RKO (cell line): ENCODE results near the gene PRDM12.

ENCODE experiments used
- DNase-seq: peaks from one replicate; pipeline ENCODE4 v3.0.0-alpha.2; 2016; ENCODE audit warnings: low spot score

Gene PRDM12

DNA sequence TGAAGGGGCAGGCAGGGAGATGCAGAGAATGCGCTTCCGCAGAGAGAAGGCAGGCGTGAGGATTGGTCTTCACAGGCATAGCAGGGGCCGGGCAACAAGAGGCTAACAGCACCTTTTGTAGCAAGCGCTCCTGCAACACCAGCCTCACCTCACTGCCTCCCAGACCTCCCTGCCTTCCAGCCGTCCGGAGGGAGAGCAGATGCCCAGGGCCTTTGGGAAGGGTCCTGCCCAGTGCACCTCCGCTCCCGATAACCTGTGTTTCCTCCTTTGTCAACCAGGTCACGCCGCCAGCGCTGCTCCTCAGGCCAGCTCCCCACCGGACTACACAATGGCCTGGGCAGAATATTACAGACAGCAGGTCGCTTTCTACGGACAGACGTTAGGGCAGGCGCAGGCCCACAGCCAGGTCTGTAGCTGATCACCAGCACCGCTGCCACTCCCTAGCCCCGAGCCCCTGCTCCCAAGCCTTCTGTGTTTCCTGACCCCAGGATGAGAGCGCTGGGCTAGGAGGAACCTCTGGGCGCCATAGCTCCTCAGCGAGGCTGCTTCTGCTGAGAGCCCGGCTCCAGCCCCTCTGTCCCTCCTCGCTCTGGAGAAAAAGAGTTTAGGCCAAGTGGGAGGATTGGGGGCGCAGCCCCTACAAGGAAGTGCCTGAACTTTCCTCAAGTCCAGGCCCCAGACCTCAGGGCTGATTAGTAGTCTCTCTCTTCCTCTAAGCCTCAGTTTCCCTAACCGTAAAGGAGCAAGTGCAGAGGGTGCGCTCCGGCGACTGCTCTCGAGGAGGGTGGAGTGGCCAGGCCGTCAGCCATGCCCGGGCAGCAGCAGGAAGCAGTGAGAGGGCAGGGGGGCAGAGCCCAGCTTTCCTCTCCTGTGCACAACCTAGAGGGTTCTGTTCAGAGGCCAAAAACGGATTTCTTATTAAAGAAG is 28.4 kb upstream of the PRDM12 start:
- no peak for DNase-seq

DNA sequence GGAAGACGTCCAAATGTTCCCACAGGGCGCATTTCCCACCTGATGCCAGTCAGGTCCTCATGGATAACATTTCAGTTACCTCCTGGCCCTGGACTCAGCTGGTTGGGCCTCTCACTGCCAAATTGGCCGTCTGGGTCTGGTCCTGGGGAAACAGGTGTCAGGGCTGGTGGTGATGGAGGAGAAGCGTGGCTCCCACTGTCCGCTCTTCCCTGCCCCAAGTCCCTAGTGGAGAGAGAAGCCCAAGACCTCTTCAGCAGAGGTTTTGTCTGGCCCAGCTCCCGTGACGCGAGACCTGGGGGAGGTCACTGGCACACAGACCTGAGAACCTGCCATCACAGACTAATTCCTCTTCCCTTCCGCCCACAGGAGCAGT is 27.8 kb upstream of the PRDM12 start:
- no peak for DNase-seq

DNA sequence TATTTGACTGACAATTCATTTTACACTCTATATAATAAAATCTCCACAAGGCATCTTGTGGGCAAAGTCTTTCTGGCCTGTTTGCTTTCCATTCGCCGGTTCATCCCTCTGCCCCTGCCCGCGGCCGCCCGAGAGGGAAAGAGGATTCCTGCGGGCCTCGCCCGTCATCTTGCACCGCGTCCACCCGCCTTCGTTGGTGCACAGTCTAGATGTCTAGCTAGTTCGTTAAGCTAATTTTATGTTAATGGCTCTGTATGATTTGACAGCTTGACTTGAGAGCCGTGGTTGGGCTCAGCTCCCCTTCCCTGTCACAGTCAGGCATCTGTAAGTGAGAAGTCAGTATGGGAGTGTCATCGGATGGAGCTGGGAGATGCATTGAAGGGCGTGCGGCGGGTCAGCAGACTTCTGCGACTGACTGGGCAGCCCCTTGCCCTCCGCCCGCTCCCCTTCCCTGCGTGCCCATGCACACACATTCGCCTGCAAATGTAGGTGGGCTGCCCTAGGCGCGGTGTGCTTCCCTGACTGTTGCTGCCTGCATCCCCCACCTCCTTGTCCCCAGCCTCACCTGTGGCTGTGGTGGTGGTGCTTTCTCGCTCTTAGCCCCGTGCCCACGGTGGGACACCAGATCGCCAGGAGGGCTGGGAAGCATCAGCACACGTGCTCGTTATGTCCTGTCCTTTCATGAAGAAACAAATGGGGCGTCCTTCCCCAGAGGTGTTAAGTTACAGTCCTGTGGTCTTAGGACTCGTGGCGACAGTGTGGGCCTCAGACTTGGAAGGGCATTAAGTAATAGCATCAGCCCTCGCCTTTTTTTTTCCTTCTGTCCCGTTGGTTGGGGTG is 25.9 kb upstream of the PRDM12 start:
- no peak for DNase-seq

DNA sequence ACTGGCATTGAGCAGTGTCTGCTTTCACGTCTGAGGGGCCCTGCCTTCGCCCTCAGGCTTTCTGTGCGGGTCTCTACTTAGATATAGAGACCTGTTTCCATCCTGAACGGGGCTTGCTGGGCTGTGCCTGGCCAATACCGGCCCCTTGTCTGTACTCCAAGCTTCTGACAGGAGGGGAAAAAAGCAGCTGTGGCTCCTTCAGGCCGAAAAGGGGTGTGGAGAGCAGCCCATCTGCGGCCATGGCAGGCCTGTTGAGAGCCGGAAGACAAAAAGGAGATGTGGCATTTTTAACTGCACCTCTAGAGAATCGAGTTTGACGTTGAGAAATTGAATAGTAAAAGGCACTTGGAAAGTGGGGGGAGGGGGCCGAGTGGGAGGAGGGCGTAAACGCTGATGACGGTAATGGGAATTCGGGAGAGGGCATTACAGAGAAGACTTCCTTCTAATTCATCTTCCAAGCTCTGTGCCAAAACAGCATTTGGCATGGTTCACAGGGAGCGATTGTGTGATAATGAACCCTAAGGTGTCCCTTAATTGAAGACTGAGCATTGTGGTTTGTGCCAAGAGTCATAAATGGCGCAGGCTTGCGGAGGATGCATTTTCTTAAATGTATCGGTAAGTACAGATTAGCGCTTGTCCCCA is 25.1 kb upstream of the PRDM12 start:
- no peak for DNase-seq

DNA sequence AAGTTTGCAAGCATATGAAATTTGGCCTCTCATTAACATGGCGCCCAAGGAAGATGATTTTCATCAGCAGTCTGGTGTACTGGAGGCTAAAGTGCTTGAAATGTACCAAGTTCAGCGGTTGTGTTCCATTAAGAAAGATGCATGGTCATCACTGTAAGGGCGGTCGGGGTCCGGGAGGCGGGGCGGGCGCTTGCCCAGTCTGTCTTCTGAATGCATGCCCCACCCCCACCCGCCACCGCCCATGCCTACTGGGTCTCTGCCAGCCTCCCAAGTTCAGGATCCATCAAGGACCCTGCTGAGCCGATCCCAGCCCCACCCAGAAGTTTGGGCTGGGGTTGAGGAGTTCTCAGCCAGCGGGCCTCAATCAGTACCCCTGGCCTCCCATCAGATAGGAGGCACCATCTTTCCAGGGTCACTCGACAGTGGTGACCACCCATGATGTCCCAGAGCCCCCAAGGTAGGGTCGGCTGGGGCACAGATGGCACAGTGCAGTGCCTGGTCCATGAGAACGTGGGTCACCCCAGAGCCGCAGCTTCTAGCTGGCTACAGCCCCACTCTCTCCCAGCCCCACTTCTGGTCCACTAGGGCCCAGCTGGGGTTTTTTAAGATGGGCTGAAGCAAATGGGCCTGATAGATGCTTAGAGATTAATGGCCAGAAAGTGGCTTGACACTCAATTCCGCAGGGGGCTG is 24.4 kb upstream of the PRDM12 start:
- DNase-seq: no peak

DNA sequence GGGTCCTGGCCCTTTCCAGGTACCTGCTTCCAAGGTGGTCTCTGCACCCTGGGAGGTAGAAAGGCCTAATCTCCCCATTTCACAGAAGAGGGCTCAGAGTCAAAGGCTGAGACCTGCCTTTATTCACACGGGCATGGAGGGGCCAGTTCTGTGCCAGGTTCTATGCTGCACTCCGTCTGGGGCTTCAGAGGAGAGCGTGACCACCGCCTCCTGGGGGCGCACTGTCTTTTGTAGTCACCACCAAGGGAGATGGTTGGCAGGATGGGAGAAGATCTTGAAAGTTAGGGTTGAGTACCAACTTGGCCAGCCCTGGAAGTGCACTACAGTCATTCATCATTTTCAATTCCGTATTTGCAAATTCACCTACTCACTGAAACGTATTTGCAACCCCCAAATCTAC is 23.7 kb upstream of the PRDM12 start:
- DNase-seq: no peak

DNA sequence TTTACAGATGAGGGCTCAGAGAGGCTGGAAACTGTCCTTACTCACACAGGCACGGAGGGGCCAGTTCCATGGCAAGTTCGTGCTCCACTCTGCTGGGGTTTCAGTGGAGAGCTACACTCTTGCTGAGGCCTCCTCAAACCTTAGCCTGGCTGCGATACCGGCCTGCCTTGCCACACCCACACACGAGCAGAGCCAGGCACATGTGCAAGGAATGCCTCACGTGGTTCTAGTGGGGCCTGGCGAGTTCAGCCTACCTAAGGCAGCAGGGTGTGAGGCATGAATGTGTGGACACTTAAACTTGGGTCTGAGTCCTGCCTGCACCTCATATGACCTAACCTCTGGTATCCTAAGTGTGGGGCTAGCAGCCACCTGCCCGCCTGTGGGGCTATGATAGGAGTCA is 21.5 kb upstream of the PRDM12 start:
- no peak for DNase-seq

DNA sequence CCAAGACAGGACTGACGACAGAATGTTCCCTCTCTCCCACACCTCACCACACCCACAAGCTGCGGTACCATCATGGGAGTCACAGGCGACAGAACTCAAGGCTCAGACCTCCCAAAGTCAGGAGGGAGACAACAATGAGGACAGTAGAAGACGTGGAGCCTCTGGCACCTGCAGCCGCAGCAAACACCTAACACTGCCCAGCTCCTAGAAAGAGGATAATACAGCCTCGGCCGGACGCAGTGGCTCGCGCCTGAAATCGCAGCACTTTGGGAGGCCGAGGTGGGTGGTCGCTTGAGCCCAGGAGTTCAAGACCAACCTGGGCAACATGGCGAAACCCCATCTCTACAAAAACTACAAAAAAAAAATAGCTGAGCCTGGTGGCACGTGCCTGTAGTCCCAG is 13.2 kb upstream of the PRDM12 start:
- no peak for DNase-seq

DNA sequence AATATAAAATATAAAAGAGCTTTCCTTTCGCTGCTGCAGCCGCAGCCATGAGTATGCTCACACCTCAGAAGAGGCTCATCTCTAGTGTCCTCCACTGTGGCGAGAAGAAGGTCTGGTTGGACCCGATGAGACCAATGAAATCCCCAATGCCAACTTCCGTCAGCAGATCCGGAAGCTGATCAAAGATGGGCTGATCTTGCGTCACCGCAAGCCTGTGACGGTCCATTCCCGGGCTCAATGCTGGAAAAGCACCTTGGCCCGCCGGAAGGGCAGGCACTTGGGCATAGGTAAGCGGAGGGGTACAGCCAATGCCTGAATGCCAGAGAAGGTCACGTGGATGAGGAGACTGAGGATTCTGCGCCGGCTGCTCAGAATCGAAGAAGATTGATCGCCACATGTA is 12.6 kb upstream of the PRDM12 start:
- no peak for DNase-seq

DNA sequence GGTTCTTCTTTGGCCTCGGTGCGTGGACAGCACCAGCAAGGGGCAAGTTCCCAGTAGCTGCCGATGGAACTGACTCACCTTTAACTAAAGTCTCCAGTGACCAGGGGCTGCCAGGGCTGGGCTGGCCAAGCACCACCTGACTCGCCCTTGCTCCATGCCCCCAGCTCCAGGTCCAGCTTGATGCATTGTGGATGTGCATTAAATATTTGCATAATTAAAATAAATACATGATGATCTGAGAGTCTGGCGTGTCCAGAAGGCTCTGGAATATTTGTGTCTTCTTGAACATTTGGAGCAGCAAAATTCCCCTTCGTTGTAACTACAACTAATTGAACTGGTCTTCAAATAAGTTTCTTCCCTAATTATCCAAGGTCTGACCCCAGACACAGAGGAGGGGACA is 9.5 kb upstream of the PRDM12 start:
- DNase-seq: no peak

DNA sequence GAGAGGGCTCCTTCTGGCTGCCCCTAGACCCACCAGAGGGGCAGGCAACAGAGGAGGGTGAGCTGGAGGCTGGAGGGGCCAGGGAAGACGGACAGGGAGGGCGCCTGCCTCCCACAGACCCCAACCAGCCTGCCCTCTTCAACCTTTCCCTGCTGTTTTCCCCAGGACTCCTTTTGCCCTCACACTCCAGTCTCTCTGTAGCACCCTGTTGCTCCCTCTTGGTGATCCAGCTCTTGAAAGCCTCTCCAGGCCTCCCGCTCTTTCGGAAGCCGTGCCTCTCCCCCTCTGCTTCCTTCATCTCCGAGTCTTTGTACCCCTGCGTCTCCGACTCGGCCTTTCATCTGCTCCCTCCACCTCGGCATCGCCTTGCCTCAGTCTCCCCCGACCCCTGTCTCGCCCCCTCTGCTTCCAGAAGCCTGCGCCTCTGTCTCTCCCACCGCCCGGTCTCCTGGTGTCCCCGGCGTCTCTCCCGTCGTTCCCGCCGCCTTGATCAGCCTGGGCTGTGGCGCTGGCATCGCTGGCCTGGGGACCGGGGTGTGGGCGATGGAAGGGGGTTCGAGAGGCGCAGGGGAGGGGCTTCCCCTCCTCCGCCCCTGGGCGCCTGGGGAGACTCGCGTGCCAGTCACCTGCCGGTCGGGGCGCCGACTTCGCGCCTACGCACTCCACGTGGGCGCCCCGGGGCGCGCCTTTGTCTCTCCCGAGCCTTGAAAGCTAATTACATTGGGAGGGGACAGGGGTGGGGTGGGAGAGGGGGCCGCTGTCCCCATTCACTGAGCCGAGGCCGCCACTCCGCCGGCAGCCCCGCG is 5.3 kb upstream of the PRDM12 start:
- no peak for DNase-seq

DNA sequence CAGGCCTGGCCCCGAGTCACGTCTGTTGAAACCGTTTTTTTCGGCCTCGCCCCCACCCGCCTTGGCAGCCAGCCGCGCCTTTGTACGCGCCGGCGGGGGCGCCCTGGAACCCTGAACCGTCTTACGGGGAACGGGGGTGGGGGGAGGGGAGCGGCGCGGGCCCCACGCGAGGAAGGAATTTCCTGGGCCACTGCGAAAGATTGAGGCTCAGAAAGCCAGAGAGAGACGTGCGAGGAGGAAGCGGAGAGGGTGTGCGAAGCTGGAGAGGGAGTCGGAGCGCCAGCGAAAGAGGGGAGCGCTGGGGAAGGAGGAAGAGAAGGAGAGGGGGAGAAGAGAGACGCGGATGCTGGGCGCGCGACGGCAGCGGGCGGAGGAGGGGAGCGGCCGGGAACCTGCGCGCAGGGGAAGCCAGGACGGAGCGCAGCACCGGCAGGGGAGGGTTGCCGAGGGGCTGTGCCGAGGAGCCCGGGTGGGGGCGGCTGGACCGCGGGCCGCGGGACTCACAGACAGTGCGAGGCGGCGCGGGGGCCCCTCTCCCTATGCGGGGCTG is 4.6 kb upstream of the PRDM12 start:
- no peak for DNase-seq

DNA sequence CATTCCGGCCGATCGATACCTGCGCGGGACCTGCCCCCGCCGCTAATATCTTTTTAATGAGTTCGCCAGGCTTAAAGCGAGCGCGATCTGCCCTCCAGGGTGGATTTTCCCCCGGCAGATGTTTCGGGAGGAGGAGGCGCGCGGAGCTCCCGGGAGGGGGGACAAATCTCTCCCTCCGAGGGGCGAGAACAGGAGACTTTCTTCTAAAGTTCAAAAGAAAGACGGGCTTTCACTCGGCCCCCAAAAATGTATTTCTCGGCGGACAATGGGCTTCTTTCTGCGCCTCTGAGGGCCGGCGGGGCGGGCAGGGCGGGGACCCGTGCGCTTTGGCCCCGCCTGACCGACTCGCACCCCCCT is 4.1 kb upstream of the PRDM12 start:
- DNase-seq: no peak

DNA sequence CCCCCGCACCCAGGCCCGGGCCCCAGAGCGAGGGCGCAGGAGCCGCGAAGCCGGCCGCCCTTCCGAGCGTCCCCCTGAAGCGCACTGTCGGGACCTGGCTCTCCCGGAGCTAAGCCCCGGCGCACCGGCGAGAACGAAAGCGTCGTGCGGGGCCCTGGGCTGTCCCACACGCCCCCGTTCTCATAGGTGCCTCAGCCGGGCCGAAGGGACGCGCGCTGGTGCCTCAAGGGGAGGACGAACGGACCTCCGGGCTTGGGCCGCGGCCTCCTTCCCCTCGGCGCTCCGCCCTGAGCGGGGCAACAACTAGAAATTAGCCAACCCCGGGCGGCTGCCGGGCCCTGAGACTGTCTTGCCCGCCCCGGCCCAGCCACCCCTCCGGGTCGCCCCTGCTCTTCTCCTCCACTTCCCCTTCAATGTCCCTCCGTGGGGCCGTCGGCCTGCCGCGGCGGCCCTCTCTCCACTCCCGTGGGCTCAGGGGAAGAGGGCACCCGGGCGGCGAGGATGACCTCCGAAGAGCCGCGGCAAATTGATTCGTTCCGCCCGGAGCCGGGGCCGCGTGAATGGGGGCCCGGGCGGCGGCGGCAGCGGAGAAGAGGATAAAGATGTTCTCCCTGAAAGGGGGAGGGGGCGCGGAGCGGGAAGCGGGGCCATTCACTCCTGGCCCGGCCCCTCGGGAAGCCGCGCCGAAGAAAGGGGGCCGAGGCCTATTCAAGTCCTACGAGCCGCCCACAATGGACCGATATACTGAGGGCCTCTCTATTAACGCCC is 3.5 kb upstream of the PRDM12 start:
- DNase-seq: no peak

DNA sequence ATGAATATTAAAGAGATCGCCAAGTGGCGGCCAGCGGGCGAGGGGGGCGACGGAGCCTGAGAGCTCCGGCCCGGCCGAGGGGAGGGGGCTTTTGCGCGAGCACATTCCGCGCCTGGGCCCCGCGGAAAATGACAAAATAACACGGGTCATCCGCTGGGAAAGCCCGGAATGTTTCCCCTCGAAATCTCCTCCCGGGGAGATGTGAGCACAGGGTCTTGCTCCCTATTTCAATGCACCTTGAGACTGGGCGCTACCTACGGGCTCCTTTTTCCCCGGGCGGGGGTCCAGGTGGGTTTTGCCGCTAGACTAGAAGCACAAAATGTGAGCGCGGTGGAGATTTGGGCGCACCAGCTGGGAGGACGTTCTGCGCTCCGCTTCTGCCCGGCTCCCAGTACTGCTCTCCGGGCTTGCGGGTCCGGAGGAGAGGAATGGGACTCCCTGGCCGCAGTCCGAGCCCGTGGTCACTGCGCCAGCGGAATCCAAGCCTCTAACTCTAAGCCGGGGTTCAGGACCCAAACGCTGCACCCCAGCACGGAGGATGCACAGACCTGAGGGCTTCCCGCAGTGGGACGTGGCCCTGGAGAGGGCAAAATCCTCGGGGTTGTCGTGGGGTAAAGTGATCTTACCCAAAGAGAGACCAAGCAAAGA is 2.8 kb upstream of the PRDM12 start:
- DNase-seq: no peak

DNA sequence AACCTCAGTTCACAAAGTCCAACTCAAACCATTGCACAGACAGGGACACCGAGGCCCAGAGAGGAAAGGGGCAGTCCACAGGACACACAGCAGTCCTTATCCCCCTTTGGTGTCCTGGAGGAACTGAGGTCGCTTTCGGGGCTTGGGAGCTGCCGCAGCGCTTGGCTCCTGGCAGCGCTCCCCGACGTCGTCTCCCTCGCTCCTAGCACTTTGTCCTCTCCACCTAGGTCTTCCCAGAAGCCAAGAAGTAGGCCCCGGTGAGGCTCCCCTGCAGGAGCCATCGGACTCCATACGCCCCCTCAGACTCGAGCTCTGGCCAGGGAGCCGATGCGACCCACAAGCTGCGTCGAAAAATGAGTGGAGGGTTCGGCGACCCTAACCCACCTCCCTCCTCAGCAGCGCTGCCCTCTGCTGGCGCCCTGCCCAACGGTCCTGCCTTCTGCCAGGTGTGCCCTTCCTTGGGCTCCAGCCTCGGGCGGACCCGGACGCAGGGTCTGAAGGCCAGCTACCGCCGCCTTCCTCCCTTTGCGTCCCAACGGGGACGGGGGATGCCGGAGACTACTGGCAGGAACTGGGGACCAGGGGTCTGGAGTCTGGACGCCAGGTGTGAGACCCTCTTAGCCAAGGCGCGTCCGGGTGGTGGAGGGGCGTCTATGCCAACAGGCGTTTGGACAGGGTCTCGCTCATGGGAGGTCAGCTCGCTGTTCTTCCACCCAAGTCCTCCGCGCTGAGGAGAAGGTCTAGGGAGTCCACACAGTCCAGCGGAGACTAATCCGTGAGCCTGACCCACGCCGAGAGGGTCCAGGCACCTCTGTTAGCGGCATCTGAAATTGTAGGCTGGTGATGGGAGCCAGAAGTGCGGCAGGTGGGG is 2.1 kb upstream of the PRDM12 start:
- DNase-seq: no peak

DNA sequence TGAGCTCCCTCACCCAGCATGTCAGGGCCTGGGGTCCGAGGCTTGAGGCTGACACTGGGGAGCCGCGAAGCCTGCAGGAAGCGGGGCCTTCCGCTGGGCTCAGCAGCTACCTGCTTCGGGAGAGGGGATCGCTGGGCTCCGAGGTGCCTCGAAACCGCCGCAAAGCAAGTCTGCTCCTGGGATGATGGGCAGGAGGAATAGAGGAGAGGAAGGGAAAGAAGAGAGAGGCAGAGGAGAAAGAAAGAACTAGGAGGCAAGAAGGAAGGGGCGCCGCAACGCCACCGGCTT is 1.5 kb upstream of the PRDM12 start:
- no peak for DNase-seq

DNA sequence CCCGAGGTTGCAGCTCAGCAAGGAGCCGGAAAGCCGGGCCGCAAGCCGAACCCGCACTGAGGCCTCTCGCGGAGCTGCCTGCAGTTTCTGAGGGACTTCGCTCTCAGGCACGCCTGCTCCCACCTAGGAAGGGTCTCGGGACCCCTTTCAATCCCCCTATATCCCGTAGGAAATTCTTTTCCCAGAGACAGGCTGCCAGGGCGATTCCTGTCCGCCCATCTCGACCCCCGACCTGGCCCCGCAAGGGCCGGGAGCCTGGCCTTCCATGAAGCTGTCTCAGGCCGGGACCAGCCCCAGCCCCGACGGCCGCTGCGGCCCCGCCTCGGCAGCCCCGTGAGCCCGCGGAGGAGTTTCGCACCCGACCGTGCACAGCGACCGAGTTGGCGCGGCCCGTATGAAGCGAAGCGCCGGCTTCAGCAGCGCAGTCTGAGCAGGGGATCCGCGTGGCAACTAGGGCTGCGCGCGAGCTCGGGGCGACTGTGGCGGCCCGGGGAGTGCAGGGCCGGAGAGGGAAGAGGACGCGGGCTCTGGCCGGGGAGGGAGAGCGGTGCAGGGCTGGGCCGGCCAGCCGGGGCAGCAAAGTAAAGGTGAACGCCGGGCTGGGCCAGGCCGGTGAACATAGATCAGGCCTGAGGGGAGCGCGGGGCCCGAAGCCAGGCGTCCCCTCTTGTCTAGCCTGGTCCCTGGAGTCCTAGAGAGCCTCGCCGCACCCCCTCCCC is 977 bp upstream of the PRDM12 start:
- DNase-seq: no peak

DNA sequence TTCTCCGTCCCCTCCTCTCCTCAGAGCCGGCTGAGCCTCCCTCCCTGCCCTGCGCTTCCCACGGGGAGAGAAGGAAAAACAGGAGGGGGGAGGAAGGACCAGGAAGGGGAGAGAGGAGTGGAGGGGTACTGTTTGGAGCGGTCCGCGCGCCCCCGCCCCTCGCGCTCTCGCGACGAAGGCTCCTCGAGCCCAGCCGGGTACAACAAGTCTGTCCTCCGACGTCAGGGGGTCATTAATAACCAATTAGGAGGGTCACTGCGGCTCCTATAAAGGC is 480 bp upstream of the PRDM12 start:
- DNase-seq: no peak
